Mesothelial cell of epicardium (in vitro differentiated cells): ENCODE data around the gene BFSP1. TPM values are rescaled to one million over a fixed set of nuclear protein-coding genes. Genes with fewer than 3 reads are reported as not detected.

ENCODE experiments used
- DNase-seq, 2 experiments: peaks; one replicate each; pipeline ENCODE4 v3.0.0; 2021; ENCODE audit warnings: low spot score in 2 of 2; ENCODE audit not compliant: unreplicated experiment in 2 of 2
- H3K27ac Mint-ChIP-seq: 2 replicates; pipeline ENCODE4 v1.8.0; 2021; ENCODE audit warnings: mixed read lengths
- H3K27me3 Mint-ChIP-seq: 2 replicates; pipeline ENCODE4 v1.8.0; 2021; ENCODE audit warnings: low read depth, mixed read lengths
- H3K36me3 Mint-ChIP-seq: 2 replicates; pipeline ENCODE4 v1.8.0; 2021; ENCODE audit warnings: mixed read lengths
- H3K4me1 Mint-ChIP-seq: 2 replicates; pipeline ENCODE4 v1.8.0; 2021; ENCODE audit warnings: mixed read lengths
- H3K4me3 Mint-ChIP-seq: 2 replicates; pipeline ENCODE4 v1.8.0; 2021; ENCODE audit warnings: mild to moderate bottlenecking, moderate library complexity, mixed read lengths
- H3K9me3 Mint-ChIP-seq: 2 replicates; pipeline ENCODE4 v1.8.0; 2021; ENCODE audit warnings: mixed read lengths
- total RNA-seq: library from RNA; stranded (reverse); gene quantifications from 3 replicates; pipeline ENCODE4 v1.2.1, GENCODE V29; 2021
- TF ChIP-seq, protein P1 (sequence below): fragments of 200-600 bp; sonication (generic); IDR thresholded peaks from one replicate; pipeline ENCODE4 v1.5.0; 2021; ENCODE audit warnings: antibody characterized with exemption; ENCODE audit not compliant: unreplicated experiment

BFSP1 gene
- total RNA-seq, 1 donor from 2014 or later: 5.2 TPM

DNA sequence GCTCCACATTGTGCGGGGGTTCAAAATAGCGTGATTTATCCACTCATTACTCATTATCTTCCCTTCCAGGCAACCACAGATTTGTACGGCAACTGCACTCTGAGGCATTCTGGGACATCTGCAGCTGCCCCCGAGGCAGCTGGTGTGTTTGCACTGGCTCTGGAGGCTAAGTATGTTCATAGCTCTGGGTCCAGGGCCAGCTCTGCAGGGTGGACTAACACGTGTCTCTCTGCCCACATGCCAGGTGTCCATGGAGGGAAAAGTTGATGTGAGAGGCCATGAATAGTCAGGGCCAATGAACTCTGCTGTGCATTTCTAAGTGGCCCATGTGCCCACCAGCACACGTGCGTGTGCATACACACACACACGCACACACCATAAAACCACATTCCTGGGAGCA lies 74.9 kb downstream of the BFSP1 start:
- H3K27ac Mint-ChIP-seq: no peak overlapping the region
- H3K4me3 Mint-ChIP-seq: no peak overlapping the region
- H3K9me3 Mint-ChIP-seq: peaks cover 7% of the 10 kb centered on the region
- H3K27me3 Mint-ChIP-seq: peaks cover 40% of the 10 kb centered on the region
- no peaks in the 10 kb centered on the region for H3K36me3 Mint-ChIP-seq
- no peaks in the 10 kb centered on the region for H3K4me1 Mint-ChIP-seq
- no peak for DNase-seq
- TF ChIP-seq, protein P1, sequence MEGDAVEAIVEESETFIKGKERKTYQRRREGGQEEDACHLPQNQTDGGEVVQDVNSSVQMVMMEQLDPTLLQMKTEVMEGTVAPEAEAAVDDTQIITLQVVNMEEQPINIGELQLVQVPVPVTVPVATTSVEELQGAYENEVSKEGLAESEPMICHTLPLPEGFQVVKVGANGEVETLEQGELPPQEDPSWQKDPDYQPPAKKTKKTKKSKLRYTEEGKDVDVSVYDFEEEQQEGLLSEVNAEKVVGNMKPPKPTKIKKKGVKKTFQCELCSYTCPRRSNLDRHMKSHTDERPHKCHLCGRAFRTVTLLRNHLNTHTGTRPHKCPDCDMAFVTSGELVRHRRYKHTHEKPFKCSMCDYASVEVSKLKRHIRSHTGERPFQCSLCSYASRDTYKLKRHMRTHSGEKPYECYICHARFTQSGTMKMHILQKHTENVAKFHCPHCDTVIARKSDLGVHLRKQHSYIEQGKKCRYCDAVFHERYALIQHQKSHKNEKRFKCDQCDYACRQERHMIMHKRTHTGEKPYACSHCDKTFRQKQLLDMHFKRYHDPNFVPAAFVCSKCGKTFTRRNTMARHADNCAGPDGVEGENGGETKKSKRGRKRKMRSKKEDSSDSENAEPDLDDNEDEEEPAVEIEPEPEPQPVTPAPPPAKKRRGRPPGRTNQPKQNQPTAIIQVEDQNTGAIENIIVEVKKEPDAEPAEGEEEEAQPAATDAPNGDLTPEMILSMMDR: no peak

GRCh38 chr20:17453592-17453991 lies 77.6 kb downstream of the BFSP1 start:
- H3K9me3 Mint-ChIP-seq: peaks cover 5% of the 10 kb centered on the region
- H3K27ac Mint-ChIP-seq: no peak overlapping the region
- no peaks in the 10 kb centered on the region for H3K4me1 Mint-ChIP-seq
- H3K36me3 Mint-ChIP-seq: no peaks in the 10 kb centered on the region
- peaks cover 42% of the 10 kb centered on the region for H3K27me3 Mint-ChIP-seq
- no peak for DNase-seq
- TF ChIP-seq, protein P1: no peak
- H3K4me3 Mint-ChIP-seq: no peak overlapping the region

- H3K27me3 Mint-ChIP-seq: peaks cover 42% of the 10 kb centered on the region
- no peaks in the 10 kb centered on the region for H3K36me3 Mint-ChIP-seq
- no peak for DNase-seq
- no peak overlapping the region for H3K27ac Mint-ChIP-seq
- TF ChIP-seq, protein P1: no peak
- H3K9me3 Mint-ChIP-seq: no peaks in the 10 kb centered on the region
- H3K4me1 Mint-ChIP-seq: no peaks in the 10 kb centered on the region
- no peak overlapping the region for H3K4me3 Mint-ChIP-seq
Measured at GRCh38 chr20:17452441-17452840, 78.7 kb downstream of the BFSP1 start.

- Mint-ChIP-seq H3K27me3 (peaks cover 40% of the 10 kb centered on the region), H3K36me3 (no peaks in the 10 kb centered on the region), H3K9me3 (no peaks in the 10 kb centered on the region), H3K27ac (no peak overlapping the region), H3K4me3 (no peak overlapping the region), H3K4me1 (no peaks in the 10 kb centered on the region)
- no peak for DNase-seq
- TF ChIP-seq, protein P1: no peak
Measured at GRCh38 chr20:17449031-17449430, 82.1 kb downstream of the BFSP1 start.

- DNase-seq: no peak
- no peaks in the 10 kb centered on the region for H3K9me3 Mint-ChIP-seq
- no peak overlapping the region for H3K4me3 Mint-ChIP-seq
- H3K27ac Mint-ChIP-seq: no peak overlapping the region
- H3K27me3 Mint-ChIP-seq: peaks cover 42% of the 10 kb centered on the region
- H3K36me3 Mint-ChIP-seq: no peaks in the 10 kb centered on the region
- H3K4me1 Mint-ChIP-seq: no peaks in the 10 kb centered on the region
- TF ChIP-seq, protein P1: no peak
Measured at GRCh38 chr20:17448071-17448470, 83.1 kb downstream of the BFSP1 start.

GRCh38 chr20:17446171-17446570 lies 85.0 kb downstream of the BFSP1 start:
- Mint-ChIP-seq H3K36me3 (no peaks in the 10 kb centered on the region), H3K9me3 (peaks cover 3% of the 10 kb centered on the region), H3K4me3 (no peak overlapping the region), H3K27me3 (peaks cover 42% of the 10 kb centered on the region), H3K4me1 (no peaks in the 10 kb centered on the region), H3K27ac (no peak overlapping the region)
- TF ChIP-seq, protein P1: no peak
- no peak for DNase-seq
